Hypothalamus (tissue), 51 donors: ENCODE measurements around the gene SLC25A33.
"Not testable (repeated sequence)": the region's sequence is repeated elsewhere in the genome, so short reads cannot be mapped to it uniquely, and the experiment has no call there.

ENCODE experiments used
- DNase-seq, 51 donors: peaks; one replicate each; lab custom pipeline; 2025; lab: John Stamatoyannopoulos, UW

Gene SLC25A33

GRCh38 chr1:9613625-9614299, 74.5 kb downstream of the SLC25A33 start:
- DNase-seq: no peak

GRCh38 chr1:9615316-9616063, 76.2 kb downstream of the SLC25A33 start:
- peak in 25 of 51 donors; percentile 6 to 61 (median 29) for DNase-seq

GRCh38 chr1:9618909-9619679, 79.8 kb downstream of the SLC25A33 start:
- no peak for DNase-seq

GRCh38 chr1:9621032-9621431, 81.8 kb downstream of the SLC25A33 start:
- no peak for DNase-seq

- no peak for DNase-seq
These were observed 84.8 kb downstream of the SLC25A33 start for GRCh38 chr1:9624081-9624480.

GRCh38 chr1:9625030-9625429, 85.8 kb downstream of the SLC25A33 start:
- not testable (repeated sequence) for DNase-seq

GRCh38 chr1:9626201-9626608, 86.9 kb downstream of the SLC25A33 start:
- no peak for DNase-seq

GRCh38 chr1:9628541-9629444, 89.5 kb downstream of the SLC25A33 start:
- DNase-seq: no peak

GRCh38 chr1:9629445-9630201, 90.4 kb downstream of the SLC25A33 start:
- DNase-seq: peak in 10 of 51 donors; percentile 9 to 30 (median 17)

GRCh38 chr1:9630331-9631111, 91.3 kb downstream of the SLC25A33 start:
- DNase-seq: no peak

- DNase-seq: no peak
These were observed 92.3 kb downstream of the SLC25A33 start for GRCh38 chr1:9631613-9632012.

GRCh38 chr1:9633493-9633892, 94.2 kb downstream of the SLC25A33 start:
- no peak for DNase-seq

GRCh38 chr1:9634582-9634981, 95.3 kb downstream of the SLC25A33 start:
- DNase-seq: no peak
